AG09309 (cell line): ENCODE results near the gene CTIF.

Source experiments
- DNase-seq: peaks from one replicate; pipeline ENCODE4 v3.0.0-alpha.2; 2010; ENCODE audit warnings: low read depth
- H3K4me3 ChIP-seq: 2 replicates; pipeline ENCODE4 v1.5.1; 2011; ENCODE audit warnings: mild to moderate bottlenecking, low read depth, low read length, moderate library complexity; ENCODE audit not compliant: control insufficient read depth
- TF ChIP-seq, protein P1 (sequence below): IDR thresholded peaks from 2 replicates; pipeline ENCODE4 v1.5.1; 2011; ENCODE audit warnings: mild to moderate bottlenecking, low read depth, low read length, inconsistent platforms; ENCODE audit not compliant: insufficient read depth, control insufficient read depth; ENCODE audit errors: missing control alignments

The CTIF gene

GRCh38 chr18:48742706-48743475 lies 204.1 kb downstream of the CTIF start:
- DNase-seq: peak; percentile 79
- no peak overlapping the region for H3K4me3 ChIP-seq
- TF ChIP-seq, protein P1, sequence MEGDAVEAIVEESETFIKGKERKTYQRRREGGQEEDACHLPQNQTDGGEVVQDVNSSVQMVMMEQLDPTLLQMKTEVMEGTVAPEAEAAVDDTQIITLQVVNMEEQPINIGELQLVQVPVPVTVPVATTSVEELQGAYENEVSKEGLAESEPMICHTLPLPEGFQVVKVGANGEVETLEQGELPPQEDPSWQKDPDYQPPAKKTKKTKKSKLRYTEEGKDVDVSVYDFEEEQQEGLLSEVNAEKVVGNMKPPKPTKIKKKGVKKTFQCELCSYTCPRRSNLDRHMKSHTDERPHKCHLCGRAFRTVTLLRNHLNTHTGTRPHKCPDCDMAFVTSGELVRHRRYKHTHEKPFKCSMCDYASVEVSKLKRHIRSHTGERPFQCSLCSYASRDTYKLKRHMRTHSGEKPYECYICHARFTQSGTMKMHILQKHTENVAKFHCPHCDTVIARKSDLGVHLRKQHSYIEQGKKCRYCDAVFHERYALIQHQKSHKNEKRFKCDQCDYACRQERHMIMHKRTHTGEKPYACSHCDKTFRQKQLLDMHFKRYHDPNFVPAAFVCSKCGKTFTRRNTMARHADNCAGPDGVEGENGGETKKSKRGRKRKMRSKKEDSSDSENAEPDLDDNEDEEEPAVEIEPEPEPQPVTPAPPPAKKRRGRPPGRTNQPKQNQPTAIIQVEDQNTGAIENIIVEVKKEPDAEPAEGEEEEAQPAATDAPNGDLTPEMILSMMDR: no peak

DNA sequence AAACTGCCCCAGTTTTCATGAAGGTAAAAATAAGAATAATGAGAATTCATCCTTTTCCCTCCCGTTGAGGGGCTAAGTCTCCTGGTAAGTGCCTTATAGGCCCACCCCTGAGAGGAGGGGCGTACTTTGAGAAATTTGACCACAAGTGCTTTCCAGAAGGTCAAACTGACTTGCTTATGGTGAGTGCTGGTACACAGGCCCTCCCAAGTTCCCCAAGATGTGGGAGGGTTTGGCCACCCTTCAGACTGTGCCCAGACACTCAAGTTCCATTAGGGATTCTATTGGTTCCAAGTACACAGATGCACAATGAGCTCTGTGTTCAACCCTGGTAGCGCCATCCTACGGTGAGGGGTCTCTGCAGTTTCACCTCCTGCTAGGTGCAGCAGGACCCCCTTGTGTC lies 205.1 kb downstream of the CTIF start:
- H3K4me3 ChIP-seq: no peak overlapping the region
- TF ChIP-seq, protein P1: no peak
- no peak for DNase-seq

GRCh38 chr18:48745293-48745692 lies 206.5 kb downstream of the CTIF start:
- no peak overlapping the region for H3K4me3 ChIP-seq
- TF ChIP-seq, protein P1: no peak
- no peak for DNase-seq

- DNase-seq: peak; percentile 46
- H3K4me3 ChIP-seq: no peak overlapping the region
- TF ChIP-seq, protein P1: peak; percentile 23
These were observed 210.9 kb downstream of the CTIF start for GRCh38 chr18:48749768-48750167.

DNA sequence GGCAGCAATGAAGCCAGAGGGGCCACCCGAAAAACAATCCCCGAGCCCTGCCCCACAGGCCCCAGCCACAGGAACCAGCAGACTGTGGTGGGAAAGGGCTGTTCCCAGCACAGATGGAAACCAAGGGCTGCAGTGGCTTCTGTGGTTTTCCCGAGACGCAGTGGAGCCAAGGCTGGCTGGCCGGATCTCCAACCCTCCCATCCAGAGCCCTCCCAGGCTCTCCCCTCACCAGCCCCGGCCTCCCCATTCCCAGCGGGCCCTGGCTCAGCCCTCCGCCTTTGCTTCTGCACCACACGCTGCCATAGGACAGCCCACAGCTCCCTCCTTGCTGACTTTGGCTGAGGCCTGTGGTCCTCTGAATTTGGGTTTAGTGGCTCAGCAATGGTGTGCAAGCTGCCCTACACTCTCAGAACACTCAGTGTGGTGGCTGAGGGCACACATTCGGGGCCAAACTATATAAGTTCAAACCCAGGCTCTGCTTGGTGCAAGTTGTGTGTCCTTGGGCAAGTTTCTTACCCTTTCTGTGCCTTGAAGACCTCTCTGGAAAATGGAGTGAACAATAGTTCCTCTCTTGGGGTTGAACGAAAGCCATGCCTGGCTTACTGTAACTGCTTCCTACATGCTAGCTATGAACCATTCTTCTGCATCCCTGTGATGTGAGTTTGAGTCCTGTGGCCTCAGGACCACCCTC lies 211.8 kb downstream of the CTIF start:
- DNase-seq: no peak

DNA sequence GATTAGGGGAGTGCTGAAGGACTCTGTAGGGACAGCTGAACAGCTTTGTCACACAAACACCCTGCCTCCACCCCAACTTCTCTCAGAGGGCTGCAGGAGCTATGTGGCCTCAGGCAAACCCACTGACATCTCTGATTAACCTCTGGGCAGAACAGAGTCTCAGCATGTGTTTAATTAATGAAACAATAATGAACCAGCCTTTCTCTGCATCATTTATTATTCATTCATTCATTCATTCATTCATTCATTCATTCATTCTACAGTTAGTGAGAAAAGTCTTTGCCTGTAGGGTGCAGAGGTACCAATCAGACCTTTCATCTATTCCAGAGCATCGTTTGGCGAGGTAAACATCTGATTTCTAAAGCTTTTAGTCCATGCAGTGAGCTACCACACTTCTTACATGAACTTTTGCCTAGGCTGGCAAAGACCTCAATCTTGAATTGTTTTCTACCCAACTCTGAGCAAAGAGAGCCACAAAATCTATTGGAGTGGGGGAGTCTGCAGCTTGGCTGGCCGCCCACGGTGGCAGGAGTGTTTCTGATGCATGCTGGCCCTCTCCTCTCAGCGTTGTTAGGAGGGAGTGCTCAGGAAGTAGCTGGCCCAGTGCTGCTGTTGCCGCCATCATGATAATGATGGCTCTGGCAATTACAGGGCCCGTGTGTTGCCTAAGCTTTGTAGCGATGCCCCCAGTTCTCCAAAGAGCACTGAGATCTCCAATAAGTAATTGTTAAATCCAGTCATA lies 213.1 kb downstream of the CTIF start:
- no peak for DNase-seq

More for the DNA sequence above, 211.8 kb downstream of the CTIF start:
- TF ChIP-seq, protein P1: no peak
- no peak overlapping the region for H3K4me3 ChIP-seq

More for the DNA sequence above, 213.1 kb downstream of the CTIF start:
- TF ChIP-seq, protein P1: no peak
- no peak overlapping the region for H3K4me3 ChIP-seq
